Left ventricle myocardium inferior (tissue), 1 donor: ENCODE results near the gene PDIK1L. TPM values are rescaled to one million over a fixed set of nuclear protein-coding genes. Genes with fewer than 3 reads are reported as not detected.
"Not testable (repeated sequence)": the region's sequence is repeated elsewhere in the genome, so short reads cannot be mapped to it uniquely, and the experiment has no call there.

Experiments
- DNase-seq: peaks from one replicate; pipeline ENCODE4 v3.0.0-alpha.2; 2020
- H3K27ac ChIP-seq: fragments of 200-600 bp; replicated peaks from 2 replicates; pipeline ENCODE4 v1.8.0; 2021
- H3K27me3 ChIP-seq: fragments of 200-600 bp; 2 replicates; pipeline ENCODE4 v1.8.0; 2021; ENCODE audit warnings: low read depth
- H3K36me3 ChIP-seq: fragments of 200-600 bp; 2 replicates; pipeline ENCODE4 v1.8.0; 2021
- H3K4me1 ChIP-seq: fragments of 200-600 bp; 2 replicates; pipeline ENCODE4 v1.8.0; 2021
- H3K4me3 ChIP-seq: fragments of 200-600 bp; 2 replicates; pipeline ENCODE4 v1.8.0; 2021; ENCODE audit warnings: mild to moderate bottlenecking, moderate library complexity
- H3K9me3 ChIP-seq: fragments of 200-600 bp; replicated peaks from 2 replicates; pipeline ENCODE4 v1.8.0; 2021
- intact Hi-C: fragments of 100-400 bp; cut with micrococcal nuclease; formaldehyde crosslinking; loops from one replicate; pipeline ENCODE4 v1.11.0; 2022
- total RNA-seq: library from RNA; stranded (reverse); fragmentation: NEBNext Ultra II Directional; extraction: Animal tissue kit (Norgen Biotek cat#: 25700); gene quantifications from one replicate; pipeline ENCODE4 v1.2.1, GENCODE V29; 2021
- TF ChIP-seq, protein P1 (sequence below): fragments of 200-600 bp; IDR thresholded peaks from 2 replicates; pipeline ENCODE4 v1.8.0; 2021; ENCODE audit warnings: antibody characterized with exemption, mild to moderate bottlenecking, borderline replicate concordance
- donor health status: DM: no; HTN: yes; CAD: no; lungs with severe emphysema.

The PDIK1L gene
- total RNA-seq, 1 donor from 2014 or later: 4.2 TPM

DNA sequence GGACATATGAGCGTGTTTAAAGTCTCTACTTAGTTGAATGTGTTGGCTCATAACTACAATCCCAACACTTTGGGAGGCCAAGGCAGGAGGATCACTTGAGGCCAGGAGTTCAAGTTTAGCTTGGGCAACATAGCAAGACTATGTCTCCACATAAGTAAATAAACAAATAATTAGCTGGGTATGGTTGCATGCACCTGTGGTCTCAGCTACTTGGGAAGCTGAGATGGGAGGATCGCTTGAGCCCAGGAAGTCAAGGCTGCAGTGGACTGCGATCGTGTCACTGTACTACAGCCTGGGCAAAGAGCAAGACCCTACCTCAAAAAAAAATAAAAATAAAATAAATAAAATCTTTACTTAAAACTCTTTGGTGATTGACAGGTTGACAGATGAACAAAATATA, 13.0 kb upstream of the PDIK1L start:
- intact Hi-C loops: no loop called here

DNA sequence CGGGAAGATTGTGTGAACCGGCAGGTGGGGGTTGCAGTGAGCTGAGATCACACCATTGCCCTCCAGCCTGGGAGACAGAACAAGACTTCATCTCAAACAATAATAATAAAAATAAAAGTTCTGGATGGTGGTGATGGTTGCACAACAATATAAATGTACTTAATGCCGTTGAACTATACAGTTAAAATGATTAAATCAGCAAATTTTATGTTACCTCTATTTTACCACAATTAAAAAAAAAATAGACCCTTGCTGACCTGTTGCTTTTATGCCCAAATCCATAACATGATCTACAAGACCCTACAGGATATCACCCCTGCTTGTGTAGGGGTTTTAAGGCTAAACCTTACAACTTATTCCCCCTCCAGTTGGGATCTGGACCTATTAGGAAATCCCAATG, 11.8 kb upstream of the PDIK1L start:
- Histone ChIP-seq H3K36me3 (no peaks in the 10 kb centered on the region), H3K4me1 (peaks cover 24% of the 10 kb centered on the region), H3K27ac (peak overlapping the region; percentile 22), H3K4me3 (no peak overlapping the region), H3K9me3 (no peaks in the 10 kb centered on the region), H3K27me3 (no peaks in the 10 kb centered on the region)
- intact Hi-C loops: loop anchor here (10.0 kb wide), 1 partner anchor 225 kb away; no protein-coding TSS in a partner anchor
- TF ChIP-seq, protein P1, sequence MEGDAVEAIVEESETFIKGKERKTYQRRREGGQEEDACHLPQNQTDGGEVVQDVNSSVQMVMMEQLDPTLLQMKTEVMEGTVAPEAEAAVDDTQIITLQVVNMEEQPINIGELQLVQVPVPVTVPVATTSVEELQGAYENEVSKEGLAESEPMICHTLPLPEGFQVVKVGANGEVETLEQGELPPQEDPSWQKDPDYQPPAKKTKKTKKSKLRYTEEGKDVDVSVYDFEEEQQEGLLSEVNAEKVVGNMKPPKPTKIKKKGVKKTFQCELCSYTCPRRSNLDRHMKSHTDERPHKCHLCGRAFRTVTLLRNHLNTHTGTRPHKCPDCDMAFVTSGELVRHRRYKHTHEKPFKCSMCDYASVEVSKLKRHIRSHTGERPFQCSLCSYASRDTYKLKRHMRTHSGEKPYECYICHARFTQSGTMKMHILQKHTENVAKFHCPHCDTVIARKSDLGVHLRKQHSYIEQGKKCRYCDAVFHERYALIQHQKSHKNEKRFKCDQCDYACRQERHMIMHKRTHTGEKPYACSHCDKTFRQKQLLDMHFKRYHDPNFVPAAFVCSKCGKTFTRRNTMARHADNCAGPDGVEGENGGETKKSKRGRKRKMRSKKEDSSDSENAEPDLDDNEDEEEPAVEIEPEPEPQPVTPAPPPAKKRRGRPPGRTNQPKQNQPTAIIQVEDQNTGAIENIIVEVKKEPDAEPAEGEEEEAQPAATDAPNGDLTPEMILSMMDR: no peak
- DNase-seq: no peak

More for the DNA sequence above, 13.0 kb upstream of the PDIK1L start:
- Histone ChIP-seq H3K4me3 (no peak overlapping the region), H3K9me3 (no peaks in the 10 kb centered on the region), H3K36me3 (no peaks in the 10 kb centered on the region), H3K27me3 (no peaks in the 10 kb centered on the region), H3K4me1 (peaks cover 26% of the 10 kb centered on the region), H3K27ac (no peak overlapping the region)
- DNase-seq: no peak
- TF ChIP-seq, protein P1: no peak

DNA sequence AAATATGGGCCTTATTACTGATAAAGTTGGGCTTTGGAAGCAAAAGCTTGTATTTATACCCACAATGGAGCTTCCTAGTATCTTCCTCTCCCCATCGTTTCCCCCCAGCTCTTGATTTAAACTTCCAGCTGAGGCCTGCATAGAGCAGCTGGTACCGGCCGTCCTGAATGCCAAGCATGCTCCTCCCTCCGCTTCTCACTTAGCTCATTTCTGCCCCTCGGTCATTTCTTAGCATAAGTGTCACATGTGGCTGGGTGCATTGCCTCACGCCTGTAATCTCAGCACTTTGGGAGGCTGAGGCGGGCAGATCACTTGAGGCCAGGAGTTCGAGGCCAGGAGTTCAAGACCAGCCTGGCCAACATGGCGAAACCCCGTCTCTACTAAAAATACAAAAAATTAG, 11.4 kb upstream of the PDIK1L start:
- not testable (repeated sequence) for H3K27me3 ChIP-seq, H3K36me3 ChIP-seq, H3K4me3 ChIP-seq, H3K9me3 ChIP-seq, DNase-seq
- intact Hi-C loops: loop anchor here (10.0 kb wide), 1 partner anchor 225 kb away; no protein-coding TSS in a partner anchor
- Histone ChIP-seq H3K27ac (peak overlapping the region; percentile 22), H3K4me1 (peaks cover 22% of the 10 kb centered on the region)

DNA sequence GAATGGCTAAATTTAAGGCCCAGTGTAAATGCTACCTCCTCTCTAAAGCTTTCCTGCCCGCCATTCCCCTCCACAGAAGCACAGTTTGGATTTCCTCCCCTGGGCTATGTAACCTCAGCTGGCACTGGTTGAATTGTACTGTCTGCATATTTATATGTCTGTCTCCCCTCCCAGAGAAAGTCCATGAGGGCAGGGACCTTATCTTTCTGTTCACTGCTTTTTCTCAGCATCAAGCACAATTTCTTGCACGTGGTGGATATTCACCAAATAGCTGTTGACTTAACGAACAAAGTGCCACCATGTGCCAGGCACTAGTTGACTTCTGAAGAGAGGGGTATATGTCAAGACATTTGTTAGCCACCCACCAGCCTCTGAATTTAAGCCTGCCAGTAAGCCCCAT, 9.5 kb upstream of the PDIK1L start:
- intact Hi-C loops: loop anchor here (10.0 kb wide), 1 partner anchor 223 kb away; no protein-coding TSS in a partner anchor
- Histone ChIP-seq H3K4me1 (peaks cover 17% of the 10 kb centered on the region), H3K9me3 (no peaks in the 10 kb centered on the region), H3K27ac (no peak overlapping the region), H3K27me3 (no peaks in the 10 kb centered on the region), H3K36me3 (no peaks in the 10 kb centered on the region), H3K4me3 (no peak overlapping the region)
- no peak for DNase-seq
- TF ChIP-seq, protein P1: no peak

DNA sequence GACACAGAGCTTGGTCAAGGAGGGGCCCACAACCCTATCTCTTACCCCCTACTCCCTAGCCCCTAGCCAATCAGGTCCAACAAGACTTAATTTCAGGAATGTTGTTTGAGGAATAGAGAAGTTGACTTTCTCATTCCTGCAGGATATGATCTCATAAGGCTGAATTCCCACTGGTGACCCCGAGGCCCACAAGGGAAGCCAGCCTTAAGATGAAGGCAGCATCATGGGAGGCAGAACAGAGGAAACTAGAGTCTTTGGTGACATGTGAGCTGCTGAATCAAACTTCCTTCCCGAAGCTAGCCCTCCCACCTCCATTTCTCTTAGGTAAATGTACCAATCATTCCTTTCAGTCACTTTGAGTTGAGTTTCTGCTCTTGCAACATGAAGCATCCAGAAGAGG, 9.1 kb upstream of the PDIK1L start:
- H3K4me3 ChIP-seq: no peak overlapping the region
- TF ChIP-seq, protein P1: no peak
- no peak for DNase-seq
- no peaks in the 10 kb centered on the region for H3K36me3 ChIP-seq
- peaks cover 17% of the 10 kb centered on the region for H3K4me1 ChIP-seq
- H3K27me3 ChIP-seq: no peaks in the 10 kb centered on the region
- intact Hi-C loops: loop anchor here (10.0 kb wide), 1 partner anchor 222 kb away; no protein-coding TSS in a partner anchor
- H3K9me3 ChIP-seq: no peaks in the 10 kb centered on the region
- no peak overlapping the region for H3K27ac ChIP-seq

DNA sequence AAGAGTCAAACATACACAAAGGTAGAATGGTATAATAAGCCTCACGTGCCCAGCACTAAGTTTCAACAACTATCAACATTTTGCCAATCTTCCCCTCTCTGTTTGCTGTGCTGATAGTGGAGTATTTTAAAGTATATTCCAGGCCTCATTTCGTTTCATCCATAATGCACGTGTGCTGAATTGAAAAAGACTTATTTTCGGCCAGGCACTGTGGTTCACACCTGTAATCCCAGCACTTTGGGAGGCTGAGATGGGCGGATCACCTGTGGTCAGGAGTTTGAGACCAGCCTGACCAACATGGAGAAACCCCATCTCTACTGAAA, 6.4 kb upstream of the PDIK1L start:
- H3K36me3 ChIP-seq, H3K4me3 ChIP-seq, H3K9me3 ChIP-seq, DNase-seq, H3K27me3 ChIP-seq, H3K27ac ChIP-seq: not testable (repeated sequence)
- intact Hi-C loops: loop anchor here (2.0 to 10.0 kb wide), 2 partner anchors 38 to 220 kb away; no protein-coding TSS in a partner anchor
- peaks cover 22% of the 10 kb centered on the region for H3K4me1 ChIP-seq
